Mesendoderm (in vitro differentiated cells): ENCODE data around the gene ADGRL3.

Experiments
- DNase-seq: peaks from one replicate; pipeline ENCODE4 v3.0.0; 2013
- H2AK5ac ChIP-seq: 2 replicates; pipeline ENCODE4 v1.6.1; 2013; ENCODE audit warnings: low read length, inconsistent platforms
- H2BK120ac ChIP-seq: 2 replicates; pipeline ENCODE4 v1.6.1; 2013; ENCODE audit warnings: low read depth, mild to moderate bottlenecking, low read length, moderate library complexity, mixed read lengths
- H2BK15ac ChIP-seq: replicated peaks from 2 replicates; pipeline ENCODE4 v1.6.1; 2013; ENCODE audit warnings: low read depth, mild to moderate bottlenecking, moderate library complexity
- H2BK5ac ChIP-seq: 2 replicates; pipeline ENCODE4 v1.6.1; 2013; ENCODE audit warnings: low read length, inconsistent platforms
- H3K18ac ChIP-seq: 2 replicates; pipeline ENCODE4 v1.6.1; 2013; ENCODE audit warnings: mild to moderate bottlenecking, low read length, mixed read lengths
- H3K23ac ChIP-seq: one replicate; pipeline ENCODE4 v1.6.1; 2013; ENCODE audit warnings: low read length
- H3K27ac ChIP-seq: 2 replicates; pipeline ENCODE4 v1.5.1; 2013; ENCODE audit warnings: low read depth, mild to moderate bottlenecking, inconsistent platforms, low read length, moderate library complexity
- H3K27me3 ChIP-seq: 2 replicates; pipeline ENCODE4 v1.6.1; 2013; ENCODE audit warnings: low read length, control low read depth, mild to moderate bottlenecking, inconsistent platforms; ENCODE audit not compliant: insufficient read depth, poor library complexity
- H3K36me3 ChIP-seq: 2 replicates; pipeline ENCODE4 v1.6.1; 2013; ENCODE audit warnings: low read length, inconsistent platforms; ENCODE audit not compliant: control insufficient read depth, insufficient read depth
- H3K4ac ChIP-seq: one replicate; pipeline ENCODE4 v1.6.1; 2013; ENCODE audit warnings: low read depth, mild to moderate bottlenecking, low read length, moderate library complexity
- H3K4me1 ChIP-seq: 2 replicates; pipeline ENCODE4 v1.6.1; 2013; ENCODE audit warnings: low read depth, low read length, inconsistent platforms; ENCODE audit not compliant: control insufficient read depth
- H3K4me2 ChIP-seq: 2 replicates; pipeline ENCODE4 v1.6.1; 2013; ENCODE audit warnings: low read length
- H3K4me3 ChIP-seq: 2 replicates; pipeline ENCODE4 v1.5.1; 2013; ENCODE audit warnings: mild to moderate bottlenecking, low read length
- H3K56ac ChIP-seq: one replicate; pipeline ENCODE4 v1.6.1; 2013; ENCODE audit warnings: low read length
- H3K79me1 ChIP-seq: 2 replicates; pipeline ENCODE4 v1.6.1; 2013; ENCODE audit warnings: low read length, inconsistent platforms
- H3K79me2 ChIP-seq: 2 replicates; pipeline ENCODE4 v1.6.1; 2013; ENCODE audit warnings: mild to moderate bottlenecking, low read length; ENCODE audit not compliant: control insufficient read depth, insufficient read depth
- H3K9ac ChIP-seq: 2 replicates; pipeline ENCODE4 v1.6.1; 2013; ENCODE audit warnings: low read length, inconsistent platforms
- H4K5ac ChIP-seq: one replicate; pipeline ENCODE4 v1.6.1; 2013; ENCODE audit warnings: low read length
- H4K8ac ChIP-seq: one replicate; pipeline ENCODE4 v1.6.1; 2013; ENCODE audit warnings: low read depth, mild to moderate bottlenecking, control low read depth, low read length, moderate library complexity
- WGBS: extraction: QIAGEN DNeasy Blood & Tissue Kit; methylation state at CpG from one replicate; pipeline ENCODE4 v1.1.7; 2013; ENCODE audit warnings: low lambda C conversion rate, missing lambda C conversion rate; ENCODE audit not compliant: insufficient coverage; ENCODE audit errors: extremely low coverage; 5-methylcytosine and 5-hydroxymethylcytosine counted together

Gene ADGRL3

DNA sequence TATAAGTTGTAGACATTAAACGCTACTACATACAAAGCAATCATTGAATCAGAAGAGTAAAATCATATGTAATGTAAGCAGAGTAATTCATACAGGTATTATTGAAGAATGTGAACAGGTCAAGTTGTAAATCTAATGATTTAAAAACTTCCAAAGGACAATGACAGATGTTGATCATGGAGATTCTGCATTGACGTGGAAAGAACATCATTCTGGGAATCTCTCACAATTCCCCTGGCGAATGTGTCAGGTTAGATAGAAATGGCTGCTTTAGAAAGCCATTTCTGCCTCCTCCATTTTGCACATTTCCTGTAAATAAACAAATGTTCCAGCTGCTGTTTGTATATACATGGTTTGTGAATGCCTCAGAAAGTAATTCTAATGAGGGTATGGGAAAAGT lies 719.4 kb downstream of the ADGRL3 start:
- Histone ChIP-seq H3K79me1 (no peaks in the 10 kb centered on the region), H3K56ac (no peak overlapping the region), H3K79me2 (no peaks in the 10 kb centered on the region), H3K18ac (no peak overlapping the region), H3K4me2 (no peak overlapping the region), H4K8ac (no peak overlapping the region), H3K4me3 (no peak overlapping the region), H3K27me3 (no peaks in the 10 kb centered on the region), H2BK15ac (no peak overlapping the region), H2BK120ac (no peak overlapping the region), H3K27ac (no peak overlapping the region), H2BK5ac (no peak overlapping the region), H3K4me1 (peaks cover 3% of the 10 kb centered on the region), H2AK5ac (no peak overlapping the region), H4K5ac (no peak overlapping the region), H3K9ac (no peak overlapping the region), H3K36me3 (no peaks in the 10 kb centered on the region), H3K4ac (no peak overlapping the region), H3K23ac (no peak overlapping the region)
- no CpG with 5 or more reads among the region's 3 CpGs for WGBS
- no peak for DNase-seq

DNA sequence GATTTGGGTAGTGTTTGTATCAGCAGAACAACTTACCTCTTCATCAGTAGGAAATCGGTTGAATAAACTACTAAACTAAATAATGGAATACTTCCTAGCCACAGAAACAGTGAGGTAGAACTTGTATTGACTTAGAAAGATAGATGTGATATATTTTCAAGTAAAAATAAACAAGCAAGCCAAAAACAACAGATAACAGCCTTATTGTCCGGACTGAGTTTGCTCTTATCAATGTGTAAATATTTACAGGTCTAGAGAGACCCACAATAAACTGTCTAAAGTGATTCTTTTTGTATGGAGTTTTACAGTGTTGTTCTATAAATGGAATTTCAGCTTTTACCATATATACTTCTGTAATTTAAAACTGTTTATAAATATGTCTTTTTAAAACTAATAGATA lies 721.8 kb downstream of the ADGRL3 start:
- peaks cover 3% of the 10 kb centered on the region for H3K4me1 ChIP-seq
- no peak overlapping the region for H3K27ac ChIP-seq
- H3K4me2 ChIP-seq: no peak overlapping the region
- H3K18ac ChIP-seq: no peak overlapping the region
- H3K56ac ChIP-seq: no peak overlapping the region
- H3K36me3 ChIP-seq: no peaks in the 10 kb centered on the region
- H2BK5ac ChIP-seq: no peak overlapping the region
- H3K79me1 ChIP-seq: no peaks in the 10 kb centered on the region
- no peak for DNase-seq
- no peak overlapping the region for H3K23ac ChIP-seq
- H2BK120ac ChIP-seq: no peak overlapping the region
- H3K9ac ChIP-seq: no peak overlapping the region
- H3K79me2 ChIP-seq: no peaks in the 10 kb centered on the region
- no peak overlapping the region for H3K4me3 ChIP-seq
- no peak overlapping the region for H4K5ac ChIP-seq
- H4K8ac ChIP-seq: no peak overlapping the region
- WGBS: no CpG with 5 or more reads among the region's 2 CpGs
- H3K27me3 ChIP-seq: no peaks in the 10 kb centered on the region
- H2AK5ac ChIP-seq: no peak overlapping the region
- H2BK15ac ChIP-seq: no peak overlapping the region
- no peak overlapping the region for H3K4ac ChIP-seq

DNA sequence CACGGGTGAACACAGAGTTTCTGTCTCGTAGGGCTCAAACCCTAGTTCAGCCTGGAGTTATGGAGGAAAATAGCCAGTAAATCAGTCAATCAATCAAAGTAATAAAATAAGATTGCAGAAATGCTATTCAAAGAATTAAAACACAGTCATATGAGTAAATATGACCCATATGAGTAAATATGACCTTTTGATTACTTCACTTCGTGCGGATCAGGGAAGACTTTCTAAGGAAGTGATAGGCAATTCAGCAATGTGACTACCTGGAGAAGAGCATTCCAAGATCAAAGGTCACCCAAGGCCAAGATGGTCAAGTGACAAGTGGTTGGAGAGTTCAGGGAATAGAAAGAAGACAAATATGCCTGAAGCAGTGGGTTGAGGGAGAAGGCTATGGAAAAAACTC lies 722.6 kb downstream of the ADGRL3 start:
- Histone ChIP-seq H3K4me2 (no peak overlapping the region), H3K4ac (no peak overlapping the region), H3K56ac (no peak overlapping the region), H3K27me3 (no peaks in the 10 kb centered on the region), H3K23ac (no peak overlapping the region), H3K4me1 (no peaks in the 10 kb centered on the region), H4K8ac (no peak overlapping the region), H3K27ac (no peak overlapping the region), H3K18ac (no peak overlapping the region), H2BK5ac (no peak overlapping the region), H4K5ac (no peak overlapping the region), H3K9ac (no peak overlapping the region), H3K79me2 (no peaks in the 10 kb centered on the region), H3K79me1 (no peaks in the 10 kb centered on the region), H3K4me3 (no peak overlapping the region), H3K36me3 (no peaks in the 10 kb centered on the region), H2BK120ac (no peak overlapping the region), H2AK5ac (no peak overlapping the region), H2BK15ac (no peak overlapping the region)
- DNase-seq: peak; percentile 29
- no CpG with 5 or more reads among the region's 4 CpGs for WGBS

DNA sequence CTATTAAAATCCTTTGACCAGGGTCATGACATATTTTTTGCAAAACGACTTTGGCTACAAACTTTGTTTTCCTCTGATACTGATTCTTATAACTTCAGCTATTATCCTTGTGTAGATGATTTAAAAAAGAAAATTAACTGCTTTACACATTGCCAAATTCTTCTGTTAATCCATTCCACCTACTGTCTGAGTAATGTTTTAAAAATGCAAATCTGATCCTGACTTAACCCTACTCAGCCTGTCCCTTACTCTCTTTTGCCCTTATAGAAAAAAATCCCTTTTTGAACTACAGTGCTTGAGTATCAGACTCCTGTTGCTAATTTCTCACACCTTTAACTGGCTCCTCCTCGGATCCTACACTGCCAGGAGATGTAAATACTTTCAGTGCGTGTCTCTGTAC lies 723.1 kb downstream of the ADGRL3 start:
- no CpG with 5 or more reads among the region's 3 CpGs for WGBS
- H3K79me1 ChIP-seq: no peaks in the 10 kb centered on the region
- peak; percentile 14 for DNase-seq
- H3K27me3 ChIP-seq: no peaks in the 10 kb centered on the region
- H3K4me3 ChIP-seq: no peak overlapping the region
- H3K4me1 ChIP-seq: no peaks in the 10 kb centered on the region
- H3K79me2 ChIP-seq: no peaks in the 10 kb centered on the region
- H3K36me3 ChIP-seq: no peaks in the 10 kb centered on the region
- H2BK15ac ChIP-seq: no peak overlapping the region
- no peak overlapping the region for H3K56ac ChIP-seq
- no peak overlapping the region for H2BK120ac ChIP-seq
- H3K27ac ChIP-seq: no peak overlapping the region
- no peak overlapping the region for H3K4ac ChIP-seq
- H4K8ac ChIP-seq: no peak overlapping the region
- H3K9ac ChIP-seq: no peak overlapping the region
- no peak overlapping the region for H3K23ac ChIP-seq
- no peak overlapping the region for H3K18ac ChIP-seq
- no peak overlapping the region for H3K4me2 ChIP-seq
- no peak overlapping the region for H2AK5ac ChIP-seq
- H4K5ac ChIP-seq: no peak overlapping the region
- H2BK5ac ChIP-seq: no peak overlapping the region

- DNase-seq: peak; percentile 51
- Histone ChIP-seq H3K4ac (no peak overlapping the region), H3K27me3 (no peaks in the 10 kb centered on the region), H3K9ac (no peak overlapping the region), H2BK120ac (no peak overlapping the region), H3K18ac (no peak overlapping the region), H3K79me2 (no peaks in the 10 kb centered on the region), H4K8ac (no peak overlapping the region), H3K79me1 (no peaks in the 10 kb centered on the region), H3K56ac (no peak overlapping the region), H3K27ac (no peak overlapping the region), H3K36me3 (no peaks in the 10 kb centered on the region), H3K23ac (no peak overlapping the region), H3K4me3 (no peak overlapping the region), H3K4me1 (no peaks in the 10 kb centered on the region), H2AK5ac (no peak overlapping the region), H3K4me2 (no peak overlapping the region), H2BK15ac (no peak overlapping the region), H4K5ac (no peak overlapping the region), H2BK5ac (no peak overlapping the region)
- no CpG with 5 or more reads among the region's 1 CpG for WGBS
These were observed 724.0 kb downstream of the ADGRL3 start for GRCh38 chr4:61924131-61924530.

- peak; percentile 49 for DNase-seq
- H3K4ac ChIP-seq: no peak overlapping the region
- no CpG with 5 or more reads among the region's 1 CpG for WGBS
- no peak overlapping the region for H2BK5ac ChIP-seq
- no peak overlapping the region for H3K18ac ChIP-seq
- no peak overlapping the region for H3K27ac ChIP-seq
- no peak overlapping the region for H3K56ac ChIP-seq
- no peak overlapping the region for H4K5ac ChIP-seq
- no peak overlapping the region for H3K23ac ChIP-seq
- H3K4me2 ChIP-seq: no peak overlapping the region
- no peak overlapping the region for H2BK120ac ChIP-seq
- H2AK5ac ChIP-seq: no peak overlapping the region
- no peaks in the 10 kb centered on the region for H3K36me3 ChIP-seq
- no peak overlapping the region for H3K9ac ChIP-seq
- H3K4me1 ChIP-seq: no peaks in the 10 kb centered on the region
- H4K8ac ChIP-seq: no peak overlapping the region
- H2BK15ac ChIP-seq: no peak overlapping the region
- no peaks in the 10 kb centered on the region for H3K27me3 ChIP-seq
- H3K79me2 ChIP-seq: no peaks in the 10 kb centered on the region
- H3K4me3 ChIP-seq: no peak overlapping the region
- no peaks in the 10 kb centered on the region for H3K79me1 ChIP-seq
These were observed 733.4 kb downstream of the ADGRL3 start for GRCh38 chr4:61933527-61933926.
